Heart left ventricle (tissue), 16 donors: ENCODE measurements around the gene TNP1. TPM values are rescaled to one million over a fixed set of nuclear protein-coding genes. Genes with fewer than 3 reads are reported as not detected.

Source experiments
- ATAC-seq, 4 donors: fragments of 200-7000 bp; cut with Tn5 transposase; one replicate each; pipeline ENCODE4 v1.9.1; 2020 to 2022; ENCODE audit warnings: moderate library complexity in 4 of 4, mild to moderate bottlenecking in 3 of 4, moderate number of reproducible peaks in 1 of 4
- DNase-seq, 5 donors: peaks; one replicate each; pipeline ENCODE4 v3.0.0-alpha.2; 2020
- H3K27ac ChIP-seq, 12 donors: fragments of 200-600 bp; sonication (generic) in 4 of 12; one replicate each; pipeline versions ENCODE4 v1.5.0 to v1.8.0; 2016 to 2022; ENCODE audit warnings: mild to moderate bottlenecking in 2 of 12
- H3K27me3 ChIP-seq, 9 donors: fragments of 200-600 bp; sonication (generic) in 2 of 9; one replicate each; pipeline versions ENCODE4 v1.5.1 to v1.8.0; 2016 to 2022; ENCODE audit warnings: mild to moderate bottlenecking in 3 of 9
- H3K36me3 ChIP-seq, 9 donors: fragments of 200-600 bp; sonication (generic) in 2 of 9; one replicate each; pipeline versions ENCODE4 v1.5.0 to v1.8.0; 2018 to 2022; ENCODE audit warnings: mild to moderate bottlenecking in 2 of 9
- H3K4me1 ChIP-seq, 12 donors: fragments of 200-600 bp; sonication (generic) in 4 of 12; one replicate each; pipeline versions ENCODE4 v1.5.0 to v1.8.0; 2016 to 2022; ENCODE audit warnings: mild to moderate bottlenecking in 3 of 12
- H3K4me3 ChIP-seq, 12 donors: fragments of 200-600 bp; sonication (generic) in 4 of 12; one replicate each; pipeline versions ENCODE4 v1.5.0 to v1.8.0; 2017 to 2022; ENCODE audit warnings: mild to moderate bottlenecking in 9 of 12, moderate library complexity in 4 of 12
- H3K9me3 ChIP-seq, 12 donors: fragments of 200-600 bp; sonication (generic) in 4 of 12; one replicate each; pipeline versions ENCODE4 v1.5.0 to v1.8.0; 2016 to 2022; ENCODE audit warnings: mild to moderate bottlenecking in 1 of 12
- CTCF ChIP-seq, 12 donors: fragments of 200-600 bp; sonication (generic) in 4 of 12; IDR thresholded peaks; one replicate each; pipeline versions ENCODE4 v1.5.0 to v1.8.0; 2018 to 2022; ENCODE audit warnings: antibody characterized with exemption in 12 of 12, mild to moderate bottlenecking in 5 of 12
- POLR2A ChIP-seq, 2 donors: fragments of 450-650 bp; IDR thresholded peaks; one replicate each; pipeline ENCODE4 v1.6.1; 2017; ENCODE audit warnings: antibody characterized with exemption in 2 of 2, mild to moderate bottlenecking in 2 of 2, moderate library complexity in 2 of 2
- WGBS, 4 donors: extraction: QIAGEN DNeasy Blood & Tissue Kit in 2 of 4; methylation state at CpG; one replicate each; pipeline versions ENCODE4 v1.1.5 to v1.1.7; 2013 to 2018; 5-methylcytosine and 5-hydroxymethylcytosine counted together
- intact Hi-C, 10 donors: fragments of 100-400 bp; cut with DNase I; formaldehyde crosslinking; loops; one replicate each; pipeline versions ENCODE4 v1.11.1 to v1.14.2; 2022
- polyA plus RNA-seq, 2 donors: library from polyadenylated mRNA; stranded (reverse); fragments of 200-250 nt; gene quantifications; one replicate each; pipeline ENCODE4 v1.2.3, GENCODE V29; 2013
- total RNA-seq, 9 donors: library from RNA; depleted of rRNA in 2 of 9; stranded (reverse); fragments of >200 nt in 2 of 9; fragmentation: NEBNext Ultra II Directional in 3 of 9; extraction: Animal tissue kit (Norgen Biotek cat#: 25700) in 3 of 9; gene quantifications; one replicate each; pipeline versions ENCODE4 v1.1.0 to v1.2.4, GENCODE V29; 2016 to 2023
- donor health status: ischemic (EF 13 %, LVEDD 7.1; RV severe dilation, severe dysfunction).
- donor health status: healthy with polysubstance abuse.
- donor health status: DM: no; HTN: yes; CAD: no.
- donor health status: DM: no; HTN: no; CAD: no.
- donor health status: ischemic (EF 25% LVEDD 6.9; RV normal size, moderate dysfunction).
- donor health status: ischemic (EF 25% LVEDD 5.7; RV mildly dilated, moderate dysfunction).
- donor health status: healthy.
- donor health status: DM: yes; HTN: yes; CAD: no.
- donor health status: ischemic (EF 35%, LVEDD 5.7; RV mildly dilated, moderate dysfunction).
- donor health status: nonischemic (EF 11% LVEDD 7.7; RV severe dilation, severe dysfunction).
- donor health status: DM: yes; HTN: yes; CAD: no.
- donor health status: PGD.
- donor health status: ischemic (EF 29% LVEDD 5.4; RV normal size, mild dysfunction).
- donor health status: nonischemic (EF 23%, LVEDD 6.1; RV moderate dilation, normal function).

TNP1 gene
- total and polyA plus RNA-seq, 11 donors: not detected

- Histone ChIP-seq H3K27me3 (no peaks in the 10 kb centered on the region), H3K4me3 (no peak overlapping the region), H3K4me1 (peaks cover 0 to 25% (median 3%) of the 10 kb centered on the region in 12 donors), H3K9me3 (no peaks in the 10 kb centered on the region), H3K27ac (no peak overlapping the region), H3K36me3 (no peaks in the 10 kb centered on the region)
- 73 to 87% (median 86%) methylated on average over 4 of the region's 4 CpGs for WGBS, 4 donors
- ATAC-seq: no peak
- TF ChIP-seq POLR2A (IDR thresholded peaks at IDR 0.05): no peak
- no peak for TF ChIP-seq CTCF (IDR thresholded peaks at IDR 0.05)
- intact Hi-C loops: no loop called here
- DNase-seq: no peak
These were observed 21.5 kb upstream of the TNP1 start for GRCh38 chr2:216881411-216881810.

- intact Hi-C loops: no loop called here
- DNase-seq (no peak), ATAC-seq (peak in 2 of 4 donors; percentile 35 to 45)
- 69 to 81% (median 78%) methylated on average over 7 of the region's 7 CpGs for WGBS, 4 donors
- H3K9me3 ChIP-seq: no peaks in the 10 kb centered on the region
- peaks cover 0 to 25% (median 3%) of the 10 kb centered on the region in 12 donors for H3K4me1 ChIP-seq
- no peak overlapping the region for H3K27ac ChIP-seq
- H3K36me3 ChIP-seq: no peaks in the 10 kb centered on the region
- no peaks in the 10 kb centered on the region for H3K27me3 ChIP-seq
- no peak for TF ChIP-seq POLR2A (IDR thresholded peaks at IDR 0.05)
- TF ChIP-seq CTCF (IDR thresholded peaks at IDR 0.05): no peak
- H3K4me3 ChIP-seq: no peak overlapping the region
These were observed 20.8 kb upstream of the TNP1 start for GRCh38 chr2:216880509-216881184.

DNA sequence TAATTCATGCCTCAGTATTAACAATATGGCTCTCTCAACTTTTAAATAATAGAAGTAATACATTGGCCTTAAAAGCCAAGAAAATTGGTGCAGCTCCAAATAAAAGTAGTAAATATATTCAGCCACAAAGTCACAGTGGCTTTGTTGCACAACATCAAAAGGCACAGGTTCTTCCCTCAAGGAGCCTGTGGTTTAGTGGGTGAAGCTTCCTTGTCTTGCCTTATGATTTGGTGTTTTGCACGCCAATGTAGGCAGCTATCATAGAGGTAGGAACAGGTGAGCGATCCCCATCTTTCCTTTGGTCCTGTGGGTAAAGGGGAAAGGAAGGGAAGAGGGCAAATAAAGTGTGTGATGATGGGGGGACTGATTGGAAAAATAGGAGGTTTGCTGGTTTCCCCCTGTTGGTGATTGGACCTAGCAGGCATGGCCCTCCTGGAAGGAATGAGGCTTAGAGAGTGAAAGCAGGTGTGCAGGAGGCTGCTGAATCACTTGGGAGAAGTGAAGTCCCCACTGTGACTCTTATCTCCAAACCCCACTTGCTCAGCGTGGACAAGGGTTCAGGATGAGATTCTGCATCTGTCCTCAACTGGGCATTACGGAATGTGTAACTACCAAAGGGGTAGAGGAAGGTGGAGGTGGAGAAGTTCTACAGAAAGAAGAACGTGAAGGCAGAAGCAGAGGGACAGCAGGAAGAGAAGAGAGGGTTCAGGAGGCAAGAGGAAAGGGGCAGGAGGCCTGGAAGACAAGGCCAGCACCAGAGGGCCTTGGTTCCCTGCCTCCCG is 20.1 kb upstream of the TNP1 start:
- Histone ChIP-seq H3K4me3 (no peak overlapping the region), H3K9me3 (no peaks in the 10 kb centered on the region), H3K27me3 (no peaks in the 10 kb centered on the region), H3K36me3 (no peaks in the 10 kb centered on the region), H3K4me1 (peaks cover 0 to 25% (median 3%) of the 10 kb centered on the region in 12 donors), H3K27ac (no peak overlapping the region)
- WGBS, 4 donors: 89 to 97% (median 94%) methylated on average over 6 of the region's 6 CpGs
- ATAC-seq (no peak), DNase-seq (no peak)
- intact Hi-C loops: no loop called here
- no peak for TF ChIP-seq CTCF (IDR thresholded peaks at IDR 0.05)
- TF ChIP-seq POLR2A (IDR thresholded peaks at IDR 0.05): no peak

DNA sequence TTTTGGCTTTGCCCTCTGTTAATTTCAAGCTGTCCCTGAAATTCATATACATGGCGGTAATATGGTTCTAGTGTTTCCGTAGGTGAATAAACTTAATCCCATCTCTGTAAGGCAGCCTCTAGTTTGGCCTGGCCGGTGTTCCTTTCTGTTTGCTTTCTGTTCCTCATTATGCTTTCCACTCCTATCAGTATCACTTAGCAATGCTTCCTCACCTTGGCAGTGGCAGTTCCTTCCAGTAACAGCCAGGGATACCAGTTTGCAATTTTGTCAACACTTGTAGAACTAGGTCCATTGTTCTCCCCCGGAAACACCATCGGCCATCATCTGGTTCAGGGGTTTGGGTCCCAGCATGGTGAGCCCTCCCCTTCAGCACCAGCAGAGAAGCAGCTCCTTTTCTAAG is 18.2 kb upstream of the TNP1 start:
- no peak overlapping the region for H3K27ac ChIP-seq
- DNase-seq (no peak), ATAC-seq (no peak)
- no peak overlapping the region for H3K4me3 ChIP-seq
- no peaks in the 10 kb centered on the region for H3K27me3 ChIP-seq
- H3K4me1 ChIP-seq: peaks cover 0 to 12% (median 0%) of the 10 kb centered on the region in 12 donors
- intact Hi-C loops: no loop called here
- no peak for TF ChIP-seq CTCF (IDR thresholded peaks at IDR 0.05)
- TF ChIP-seq POLR2A (IDR thresholded peaks at IDR 0.05): no peak
- no peaks in the 10 kb centered on the region for H3K9me3 ChIP-seq
- WGBS, 4 donors: 92 to 97% (median 96%) methylated on average over 5 of the region's 5 CpGs
- H3K36me3 ChIP-seq: no peaks in the 10 kb centered on the region
